Thoracic aorta (tissue), 2 donors: ENCODE measurements around the gene CCL18. TPM values are rescaled to one million over a fixed set of nuclear protein-coding genes. Genes with fewer than 3 reads are reported as not detected.
"Not testable (repeated sequence)": the region's sequence is repeated elsewhere in the genome, so short reads cannot be mapped to it uniquely, and the experiment has no call there.

ENCODE experiments used
- ATAC-seq: fragments of 150-250 bp; one replicate; pipeline ENCODE4 v1.8.0; 2017; ENCODE audit warnings: low read depth; ENCODE audit not compliant: insufficient number of reproducible peaks, low FRiP score
- DNase-seq: peaks from one replicate; pipeline ENCODE4 v3.0.0-alpha.2; 2020; ENCODE audit warnings: low spot score
- H3K27ac ChIP-seq, 2 donors: fragments of 200-600 bp; sonication (generic); 1 replicate in 1 of 2; 2 replicates in 1 of 2; pipeline ENCODE4 v1.5.1; 2016; ENCODE audit warnings: mild to moderate bottlenecking in 2 of 2, moderate library complexity in 2 of 2
- H3K27me3 ChIP-seq: fragments of 200-600 bp; sonication (generic); replicated peaks from 2 replicates; pipeline ENCODE4 v1.6.0; 2016; ENCODE audit warnings: mild to moderate bottlenecking; ENCODE audit not compliant: insufficient read depth
- H3K36me3 ChIP-seq: fragments of 200-600 bp; sonication (generic); one replicate; pipeline ENCODE4 v1.5.1; 2016
- H3K4me1 ChIP-seq, 2 donors: fragments of 200-600 bp; sonication (generic); 1 replicate in 1 of 2; 2 replicates in 1 of 2; pipeline versions ENCODE4 v1.5.1 to v1.6.0; 2016; ENCODE audit warnings: low read depth in 2 of 2, mild to moderate bottlenecking in 1 of 2; ENCODE audit not compliant: control insufficient read depth in 1 of 2
- H3K4me3 ChIP-seq: fragments of 200-600 bp; sonication (generic); 2 replicates; pipeline ENCODE4 v1.5.1; 2016; ENCODE audit warnings: mild to moderate bottlenecking
- H3K9me3 ChIP-seq: fragments of 200-600 bp; sonication (generic); 2 replicates; pipeline ENCODE4 v1.5.1; 2016
- CTCF ChIP-seq: fragments of 200-600 bp; sonication (generic); IDR thresholded peaks from one replicate; pipeline ENCODE4 v1.5.1; 2019; ENCODE audit warnings: antibody characterized with exemption
- total RNA-seq, 2 donors: library from RNA; depleted of rRNA; stranded (reverse); fragments of >200 nt; gene quantifications; one replicate each; pipeline versions ENCODE4 v1.1.0 to v1.2.3, GENCODE V29; 2016

Gene CCL18
- 10 to 100 TPM in 1 of 2 donors, 1 to 10 TPM in 1; 7.7 to 22.8 TPM for total RNA-seq

GRCh38 chr17:36063786-36064541 is at the start of gene CCL18:
Gene CCL18 (plus strand): TSS chr17:36064272. CDS start chr17:36064343, 71 bp downstream.
- DNase-seq (no peak), ATAC-seq (no peak)
- H3K4me3 ChIP-seq, result no peak within 1 kb of the TSS
- no peaks in the 10 kb centered on the region for H3K4me1 ChIP-seq
- no peak within 1 kb of the TSS for H3K27ac ChIP-seq
- no peaks in the 10 kb centered on the region for H3K9me3 ChIP-seq
- no peak for TF ChIP-seq CTCF
- no peaks in the 10 kb centered on the region for H3K36me3 ChIP-seq
- no peaks in the 10 kb centered on the region for H3K27me3 ChIP-seq

GRCh38 chr17:36014946-36015345 is 49.1 kb upstream of the CCL18 start:
- Histone ChIP-seq H3K4me3 (no peak overlapping the region), H3K27ac (no peak overlapping the region), H3K4me1 (no peaks in the 10 kb centered on the region), H3K36me3 (no peaks in the 10 kb centered on the region), H3K9me3 (no peaks in the 10 kb centered on the region), H3K27me3 (no peaks in the 10 kb centered on the region)
- DNase-seq (no peak), ATAC-seq (no peak)
- no peak for TF ChIP-seq CTCF

- not testable (repeated sequence) for H3K36me3 ChIP-seq, H3K4me1 ChIP-seq, H3K9me3 ChIP-seq, H3K27ac ChIP-seq, DNase-seq, H3K4me3 ChIP-seq, ATAC-seq, H3K27me3 ChIP-seq
Observed at GRCh38 chr17:36015895-36016294, 48.2 kb upstream of the CCL18 start.

GRCh38 chr17:36016555-36016954 is 47.5 kb upstream of the CCL18 start:
- no peaks in the 10 kb centered on the region for H3K36me3 ChIP-seq
- no peak overlapping the region for H3K27ac ChIP-seq
- ATAC-seq, result no peak
- no peaks in the 10 kb centered on the region for H3K27me3 ChIP-seq
- no peak overlapping the region for H3K4me3 ChIP-seq
- DNase-seq, result no peak
- H3K4me1 ChIP-seq, result no peaks in the 10 kb centered on the region
- H3K9me3 ChIP-seq, result no peaks in the 10 kb centered on the region
- TF ChIP-seq CTCF, result no peak

- H3K9me3 ChIP-seq, result no peaks in the 10 kb centered on the region
- ATAC-seq, result no peak
- H3K36me3 ChIP-seq, result no peaks in the 10 kb centered on the region
- no peaks in the 10 kb centered on the region for H3K27me3 ChIP-seq
- no peak within 1 kb of the TSS for H3K27ac ChIP-seq
- no peak within 1 kb of the TSS for H3K4me3 ChIP-seq
- no peak for DNase-seq
- no peak for TF ChIP-seq CTCF
- H3K4me1 ChIP-seq, result no peaks in the 10 kb centered on the region
Observed at GRCh38 chr17:36017799-36018198, 46.3 kb upstream of the CCL18 start, which contains the start of gene CCL23. Gene CCL23 (minus strand): TSS chr17:36017972. CDS start chr17:36017897, 75 bp downstream.
